OCI-LY7 (cell line): ENCODE data around the gene WNT7B. TPM values are rescaled to one million over a fixed set of nuclear protein-coding genes. Genes with fewer than 3 reads are reported as not detected.

Experiments
- BruUV-seq: library from RNA; stranded (reverse); fragments of 400-500 nt; replicated peaks from 2 replicates; lab custom pipeline; 2021; lab: Mats Ljungman, UMichigan
- CTCF ChIA-PET: fragments of 300-600 bp; sonication (Branson Sonifier 250); formaldehyde crosslinking; loops from one replicate; lab custom pipeline; 2022; ENCODE audit warnings: antibody characterized with exemption; ENCODE audit not compliant: unreplicated experiment; lab: Charles Lee
- POLR2A ChIA-PET: fragments of 300-600 bp; sonication (Branson Sonifier 250); formaldehyde crosslinking; loops from one replicate; lab custom pipeline; 2022; ENCODE audit warnings: antibody characterized with exemption; lab: Charles Lee
- DNase-seq: peaks from one replicate; pipeline ENCODE4 v3.0.0-alpha.2; 2015; ENCODE audit warnings: low spot score
- H2AFZ ChIP-seq: fragments of 200-600 bp; sonication (generic), shearing (Covaris generic); 2 replicates; pipeline ENCODE4 v1.6.1; 2014; ENCODE audit warnings: mild to moderate bottlenecking, antibody characterized with exemption, low read length, moderate library complexity
- H3K27ac ChIP-seq: fragments of 200-600 bp; sonication (generic); 2 replicates; pipeline ENCODE4 v1.5.1; 2014; ENCODE audit warnings: mixed run types, low read depth, mild to moderate bottlenecking, moderate library complexity, low read length, inconsistent platforms; ENCODE audit not compliant: poor library complexity, severe bottlenecking
- H3K36me3 ChIP-seq: fragments of 200-600 bp; sonication (generic); 2 replicates; pipeline ENCODE4 v1.6.1; 2014; ENCODE audit warnings: mild to moderate bottlenecking, antibody characterized with exemption, low read length, moderate library complexity, mixed read lengths; ENCODE audit not compliant: insufficient read depth
- H3K4me1 ChIP-seq: fragments of 200-600 bp; sonication (generic); 2 replicates; pipeline ENCODE4 v1.5.1; 2014; ENCODE audit warnings: mild to moderate bottlenecking, low read length; ENCODE audit not compliant: insufficient read depth, poor library complexity, severe bottlenecking
- H3K4me2 ChIP-seq: fragments of 200-600 bp; sonication (generic); 2 replicates; pipeline ENCODE4 v1.6.1; 2014; ENCODE audit warnings: mild to moderate bottlenecking, low read length
- H3K4me3 ChIP-seq: fragments of 200-600 bp; sonication (generic); 2 replicates; pipeline ENCODE4 v1.5.1; 2014; ENCODE audit warnings: mild to moderate bottlenecking, low read depth, low read length; ENCODE audit not compliant: poor library complexity, severe bottlenecking
- H3K79me2 ChIP-seq: fragments of 200-600 bp; sonication (generic); 2 replicates; pipeline ENCODE4 v1.6.1; 2016; ENCODE audit warnings: low read depth, mild to moderate bottlenecking, low read length, moderate library complexity, mixed read lengths; ENCODE audit not compliant: insufficient read depth
- H3K9me2 ChIP-seq: fragments of 200-600 bp; sonication (generic); 2 replicates; pipeline ENCODE4 v1.6.1; 2016; ENCODE audit warnings: mild to moderate bottlenecking, low read length, mixed read lengths; ENCODE audit not compliant: insufficient read depth
- H3K9me3 ChIP-seq: fragments of 200-600 bp; sonication (generic); 2 replicates; pipeline ENCODE4 v1.6.1; 2014; ENCODE audit warnings: mild to moderate bottlenecking, mixed run types, low read length, mixed read lengths
- H4K20me1 ChIP-seq: fragments of 200-600 bp; sonication (generic); 2 replicates; pipeline ENCODE4 v1.6.1; 2014; ENCODE audit warnings: mild to moderate bottlenecking, antibody characterized with exemption, low read length, moderate library complexity, mixed read lengths; ENCODE audit not compliant: insufficient read depth
- EZH2phosphoT487 ChIP-seq: fragments of 200-600 bp; sonication (generic); IDR thresholded peaks from 2 replicates; pipeline ENCODE4 v1.6.1; 2018; ENCODE audit warnings: low read depth, borderline replicate concordance, mild to moderate bottlenecking, mixed run types, antibody characterized with exemption, low read length, moderate library complexity, mixed read lengths
- intact Hi-C: fragments of 100-400 bp; cut with micrococcal nuclease; formaldehyde crosslinking; loops from one replicate; pipeline ENCODE4 v1.10.0; 2022; ENCODE audit not compliant: unreplicated experiment
- total RNA-seq, 2 experiments: library from RNA; depleted of rRNA in 1 of 2; stranded (reverse); fragments of >200 nt in 1 of 2; shearing (Covaris generic) in 1 of 2; gene quantifications; 2 replicates each; pipeline ENCODE4 v1.2.3, GENCODE V29; 2014 to 2022
- TF ChIP-seq, protein P1 (sequence below): fragments of 200-600 bp; sonication (generic); conservative IDR thresholded peaks from 2 replicates; pipeline ENCODE4 v1.5.1; 2014; ENCODE audit warnings: mild to moderate bottlenecking, antibody characterized with exemption, low read length, moderate library complexity, mixed read lengths

Gene WNT7B
- total RNA-seq, 2 experiments from 2014 or later, result not detected

DNA sequence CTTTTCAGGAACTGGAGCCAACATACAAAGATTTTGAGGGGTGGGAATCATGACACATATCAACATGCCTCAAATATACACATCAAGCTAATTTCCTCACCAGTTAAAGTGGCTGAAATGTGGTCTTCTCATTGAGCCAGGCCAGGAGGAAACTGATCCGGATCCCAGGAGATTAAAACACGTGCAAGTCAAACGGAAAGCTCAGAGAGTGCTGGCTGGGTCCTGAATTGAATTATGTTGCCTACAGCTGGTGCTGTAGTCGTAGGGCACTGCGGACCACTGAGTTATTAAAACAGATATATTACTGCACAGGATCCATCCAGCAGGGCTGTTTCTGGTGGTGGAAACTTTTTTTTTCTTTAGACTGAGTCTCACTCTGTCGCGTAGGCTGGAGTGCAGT, 14.1 kb upstream of the WNT7B start:
- BruUV-seq, result no TSS peak
- Histone ChIP-seq H3K4me1 (no peaks in the 10 kb centered on the region), H3K79me2 (no peaks in the 10 kb centered on the region), H3K4me3 (no peak overlapping the region), H3K4me2 (no peak overlapping the region), H3K36me3 (no peaks in the 10 kb centered on the region), H3K9me2 (no peaks in the 10 kb centered on the region), H4K20me1 (no peaks in the 10 kb centered on the region), H2AFZ (no peak overlapping the region), H3K9me3 (no peaks in the 10 kb centered on the region), H3K27ac (no peak overlapping the region)
- ChIA-PET POLR2A (no interaction called here), CTCF (no interaction called here)
- intact Hi-C loops, result loop anchor here (10.0 kb wide), 1 partner anchor 324 kb away; no protein-coding TSS in a partner anchor
- no peak for TF ChIP-seq EZH2phosphoT487
- TF ChIP-seq, protein P1, sequence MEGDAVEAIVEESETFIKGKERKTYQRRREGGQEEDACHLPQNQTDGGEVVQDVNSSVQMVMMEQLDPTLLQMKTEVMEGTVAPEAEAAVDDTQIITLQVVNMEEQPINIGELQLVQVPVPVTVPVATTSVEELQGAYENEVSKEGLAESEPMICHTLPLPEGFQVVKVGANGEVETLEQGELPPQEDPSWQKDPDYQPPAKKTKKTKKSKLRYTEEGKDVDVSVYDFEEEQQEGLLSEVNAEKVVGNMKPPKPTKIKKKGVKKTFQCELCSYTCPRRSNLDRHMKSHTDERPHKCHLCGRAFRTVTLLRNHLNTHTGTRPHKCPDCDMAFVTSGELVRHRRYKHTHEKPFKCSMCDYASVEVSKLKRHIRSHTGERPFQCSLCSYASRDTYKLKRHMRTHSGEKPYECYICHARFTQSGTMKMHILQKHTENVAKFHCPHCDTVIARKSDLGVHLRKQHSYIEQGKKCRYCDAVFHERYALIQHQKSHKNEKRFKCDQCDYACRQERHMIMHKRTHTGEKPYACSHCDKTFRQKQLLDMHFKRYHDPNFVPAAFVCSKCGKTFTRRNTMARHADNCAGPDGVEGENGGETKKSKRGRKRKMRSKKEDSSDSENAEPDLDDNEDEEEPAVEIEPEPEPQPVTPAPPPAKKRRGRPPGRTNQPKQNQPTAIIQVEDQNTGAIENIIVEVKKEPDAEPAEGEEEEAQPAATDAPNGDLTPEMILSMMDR, result no peak
- no peak for DNase-seq

DNA sequence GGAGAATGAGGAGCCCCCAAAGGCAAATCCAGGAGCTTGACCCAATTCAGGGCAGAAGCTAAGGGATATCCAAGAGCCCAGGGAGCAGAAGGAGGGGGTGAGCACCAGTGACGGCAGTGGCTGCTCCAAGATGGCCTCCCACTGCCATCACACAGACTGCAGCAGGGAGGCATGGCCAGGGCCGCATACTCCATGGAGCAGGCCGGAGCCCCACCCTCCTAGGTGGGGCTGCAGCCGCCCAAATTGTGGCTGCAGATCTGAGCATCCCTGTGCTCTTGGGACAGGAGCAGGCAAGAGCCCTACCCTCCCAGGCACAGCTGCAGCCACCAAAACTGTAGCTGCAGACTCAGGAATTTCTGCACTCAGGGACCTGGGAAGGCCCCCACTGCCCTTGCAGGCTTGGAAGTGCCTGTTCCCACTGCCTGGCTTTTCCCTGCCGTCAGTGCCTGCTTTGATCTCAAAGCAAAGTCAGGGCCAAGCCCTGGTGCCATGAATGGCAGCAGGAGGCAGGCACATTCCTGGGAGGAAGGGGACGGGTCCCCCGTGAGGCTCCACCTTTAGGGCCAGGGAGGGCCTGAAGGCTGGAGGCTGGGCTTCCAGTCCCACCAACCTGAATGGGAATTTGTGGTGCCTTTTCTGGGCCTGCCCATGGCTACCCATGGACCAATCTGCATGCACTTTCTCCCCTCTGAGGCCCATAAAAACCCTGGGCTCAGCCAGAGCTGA, 10.3 kb upstream of the WNT7B start:
- CTCF ChIA-PET, result no interaction called here
- BruUV-seq, result no TSS peak
- no peaks in the 10 kb centered on the region for H3K4me1 ChIP-seq

More for the DNA sequence above, 10.3 kb upstream of the WNT7B start:
- Histone ChIP-seq H3K9me2 (no peaks in the 10 kb centered on the region), H3K36me3 (no peaks in the 10 kb centered on the region), H3K4me3 (no peak overlapping the region), H3K4me2 (no peak overlapping the region), H3K9me3 (no peaks in the 10 kb centered on the region), H2AFZ (no peak overlapping the region), H3K27ac (no peak overlapping the region), H4K20me1 (no peaks in the 10 kb centered on the region), H3K79me2 (no peaks in the 10 kb centered on the region)
- no peak for TF ChIP-seq EZH2phosphoT487
- TF ChIP-seq, protein P1, result no peak
- intact Hi-C loops, result no loop called here
- POLR2A ChIA-PET, result no interaction called here
- no peak for DNase-seq
